A549 (cell line): ENCODE results near the gene JAZF1.

Experiments
- CHD2 ChIP-seq: fragments of 150-350 bp; IDR thresholded peaks from 2 replicates; pipeline ENCODE4 v1.6.1; 2014; ENCODE audit warnings: low read length; ENCODE audit not compliant: partially characterized antibody
- CTCF ChIP-seq: fragments of >200 bp; sonication (Bioruptor Twin); formaldehyde crosslinking; IDR thresholded peaks from 3 replicates; pipeline ENCODE4 v1.5.1; 2016
- ELK1 ChIP-seq: fragments of 150-350 bp; IDR thresholded peaks from 2 replicates; pipeline ENCODE4 v1.6.1; 2014; ENCODE audit warnings: low read depth, mild to moderate bottlenecking, low read length
- EP300 ChIP-seq, 2 experiments: fragments of >200 bp; sonication (Bioruptor Twin); formaldehyde crosslinking; IDR thresholded peaks; 2 replicates in 1 of 2; 3 replicates in 1 of 2; pipeline ENCODE4 v1.6.1; 2016 to 2017
- GATA3 ChIP-seq: IDR thresholded peaks from 2 replicates; pipeline ENCODE4 v1.6.1; 2012; ENCODE audit warnings: borderline replicate concordance
- MYC ChIP-seq: IDR thresholded peaks from 2 replicates; pipeline ENCODE4 v1.6.1; 2012; ENCODE audit warnings: mild to moderate bottlenecking, inconsistent platforms, low read length, improper control_type of control experiment, borderline replicate concordance
- PHF8 ChIP-seq: fragments of 200-600 bp; sonication (generic); IDR thresholded peaks from 2 replicates; pipeline ENCODE4 v1.6.1; 2016; ENCODE audit warnings: low read depth, mild to moderate bottlenecking, antibody characterized with exemption, moderate library complexity, borderline replicate concordance
- RAD21 ChIP-seq, 2 experiments: fragments of >200 bp in 1 of 2; sonication (Bioruptor Twin) in 1 of 2; formaldehyde crosslinking in 1 of 2; IDR thresholded peaks in 1 of 2; conservative IDR thresholded peaks in 1 of 2; 2 replicates in 1 of 2; 3 replicates in 1 of 2; pipeline ENCODE4 v1.6.1; 2012 to 2018; ENCODE audit warnings: inconsistent platforms in 1 of 2
- RNF2 ChIP-seq: fragments of 200-600 bp; sonication (generic); IDR thresholded peaks from 2 replicates; pipeline ENCODE4 v1.6.1; 2016; ENCODE audit warnings: low read depth, mild to moderate bottlenecking, antibody characterized with exemption, moderate library complexity, borderline replicate concordance
- TP53 ChIP-seq: fragments of 250-450 bp; sonication (Bioruptor Pico); IDR thresholded peaks from 2 replicates; pipeline ENCODE4 v1.5.0; 2021; ENCODE audit warnings: mild to moderate bottlenecking, moderate library complexity
- USF2 ChIP-seq: fragments of 450-650 bp; IDR thresholded peaks from 2 replicates; pipeline ENCODE4 v1.6.1; 2014; ENCODE audit warnings: antibody characterized with exemption

- TF ChIP-seq PHF8 (peak; percentile 66), MYC (no peak), CHD2 (no peak), CTCF (no peak), RNF2 (no peak), EP300 (IDR thresholded peaks at IDR 0.05) (no peak), RAD21 (conservative IDR thresholded peaks at IDR 0.05 in 1 of 2, IDR thresholded peaks at IDR 0.05 in 1 of 2) (no peak), USF2 (no peak), GATA3 (no peak), TP53 (CRISPR knock-in tag) (no peak), ELK1 (no peak)
Measured at GRCh38 chr7:28179120-28180030, 1.2 kb downstream of the JAZF1 start.
